HEK293T (cell line): ENCODE measurements around the gene CDH4.

Source experiments
- FOXM1 ChIP-seq: fragments of 450-650 bp; IDR thresholded peaks from 2 replicates; pipeline ENCODE4 v1.6.1; 2017; ENCODE audit warnings: mild to moderate bottlenecking, borderline replicate concordance
- HDGF ChIP-seq: fragments of 450-650 bp; IDR thresholded peaks from 2 replicates; pipeline ENCODE4 v1.6.1; 2017; ENCODE audit warnings: antibody characterized with exemption, borderline replicate concordance
- ZNF384 ChIP-seq: fragments of 450-650 bp; IDR thresholded peaks from 2 replicates; pipeline ENCODE4 v1.6.1; 2016

DNA sequence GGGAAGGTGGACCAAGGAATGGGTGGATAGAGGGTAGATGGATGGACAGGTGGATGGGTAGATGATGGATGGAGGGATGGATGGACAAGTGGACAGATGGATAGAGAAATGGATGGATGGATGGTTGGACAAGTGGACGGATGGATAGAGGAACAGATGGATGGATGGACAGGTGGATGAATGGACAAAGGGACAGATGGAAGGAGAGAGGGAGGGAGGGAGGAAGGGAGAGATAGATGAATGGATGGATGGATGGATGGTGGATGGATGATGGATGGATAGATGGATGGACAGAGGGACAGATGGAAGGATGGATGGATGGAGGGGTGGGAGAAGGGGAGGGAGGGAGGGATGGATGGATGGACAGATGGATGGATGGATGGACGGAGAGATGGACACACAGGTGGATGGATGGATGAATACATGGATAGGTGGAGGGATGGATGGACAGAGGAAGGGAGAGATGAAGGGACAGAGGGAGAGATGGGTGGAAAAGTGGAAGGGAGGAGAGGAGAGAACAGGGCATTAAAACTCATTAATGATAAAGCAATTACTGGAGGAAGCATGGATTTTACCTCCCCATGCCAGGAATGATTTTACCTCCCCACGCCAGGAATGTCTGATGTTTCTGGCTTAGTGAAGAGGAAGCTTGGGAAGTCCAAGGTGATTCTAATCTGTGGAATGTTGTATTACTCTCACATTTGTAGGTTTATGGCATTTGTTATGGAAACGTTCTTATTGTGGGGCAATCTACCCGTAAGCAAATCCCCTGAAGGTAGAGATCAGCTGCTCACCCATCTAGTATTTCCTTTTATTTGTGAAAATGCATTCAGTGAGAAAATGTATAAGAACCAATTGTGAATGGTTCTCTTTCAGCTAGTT, 430.3 kb downstream of the CDH4 start:
- no peak for TF ChIP-seq HDGF
- no peak for TF ChIP-seq FOXM1
- TF ChIP-seq ZNF384: no peak
